Measurements from ENCODE around the gene NXNL1. TPM values are rescaled to one million over a fixed set of nuclear protein-coding genes. Genes with fewer than 3 reads are reported as not detected.

Gene NXNL1
- total and polyA plus RNA-seq, 9 of the 15 experiments (the other 6 are each of a cell fraction or from before 2014, with no cell fraction given), result not detected

GRCh38 chr19:17418710-17419109 is 42.0 kb downstream of the NXNL1 start (continued):
- TF ChIP-seq ADNP (tag; IDR thresholded peaks at IDR 0.05) (no peak; the same call in 1 of the 2 replicates), SRSF7 (optimal IDR thresholded peaks at IDR 0.05; ENCODE audit: low read depth, low read length) (no peak), EHMT2 (IDR thresholded peaks at IDR 0.05) (no peak), ZNF436 (CRISPR knock-in tag; IDR thresholded peaks at IDR 0.05) (no peak), ZNF717 (CRISPR knock-in tag; IDR thresholded peaks at IDR 0.05) (no peak), MTA3 (IDR thresholded peaks at IDR 0.05; ENCODE audit: borderline replicate concordance) (no peak), L3MBTL2 (IDR thresholded peaks at IDR 0.05) (no peak), ZNF212 (CRISPR knock-in tag; IDR thresholded peaks at IDR 0.05) (no peak), TSC22D4 (tag; IDR thresholded peaks at IDR 0.05) (no peak), CTBP1 (IDR thresholded peaks at IDR 0.05; ENCODE audit: borderline replicate concordance) (0 out of 2 replicates have a peak, but pooled peaks have one; percentile 9), FOXJ3 (CRISPR knock-in tag; IDR thresholded peaks at IDR 0.05) (peak; percentile 66; the same call in 1 of the 2 replicates), STAT5B (CRISPR knock-in tag; IDR thresholded peaks at IDR 0.05) (no peak), NR2C1 (IDR thresholded peaks at IDR 0.05) (peak; percentile 47; the same call in 1 of the 2 replicates), NR2C1 (tag; IDR thresholded peaks at IDR 0.05) (peak; percentile 62), MEF2D (tag; conservative IDR thresholded peaks at IDR 0.05; ENCODE audit: low read depth) (no peak), PCBP1 (IDR thresholded peaks at IDR 0.05; ENCODE audit: low read depth, low read length, poor library complexity, severe bottlenecking) (no peak), SMARCE1 (IDR thresholded peaks at IDR 0.05) (no peak), SMARCB1 (IDR thresholded peaks at IDR 0.05; ENCODE audit: insufficient read length, low read depth) (no peak)
- TF ChIP-seq, protein P1, sequence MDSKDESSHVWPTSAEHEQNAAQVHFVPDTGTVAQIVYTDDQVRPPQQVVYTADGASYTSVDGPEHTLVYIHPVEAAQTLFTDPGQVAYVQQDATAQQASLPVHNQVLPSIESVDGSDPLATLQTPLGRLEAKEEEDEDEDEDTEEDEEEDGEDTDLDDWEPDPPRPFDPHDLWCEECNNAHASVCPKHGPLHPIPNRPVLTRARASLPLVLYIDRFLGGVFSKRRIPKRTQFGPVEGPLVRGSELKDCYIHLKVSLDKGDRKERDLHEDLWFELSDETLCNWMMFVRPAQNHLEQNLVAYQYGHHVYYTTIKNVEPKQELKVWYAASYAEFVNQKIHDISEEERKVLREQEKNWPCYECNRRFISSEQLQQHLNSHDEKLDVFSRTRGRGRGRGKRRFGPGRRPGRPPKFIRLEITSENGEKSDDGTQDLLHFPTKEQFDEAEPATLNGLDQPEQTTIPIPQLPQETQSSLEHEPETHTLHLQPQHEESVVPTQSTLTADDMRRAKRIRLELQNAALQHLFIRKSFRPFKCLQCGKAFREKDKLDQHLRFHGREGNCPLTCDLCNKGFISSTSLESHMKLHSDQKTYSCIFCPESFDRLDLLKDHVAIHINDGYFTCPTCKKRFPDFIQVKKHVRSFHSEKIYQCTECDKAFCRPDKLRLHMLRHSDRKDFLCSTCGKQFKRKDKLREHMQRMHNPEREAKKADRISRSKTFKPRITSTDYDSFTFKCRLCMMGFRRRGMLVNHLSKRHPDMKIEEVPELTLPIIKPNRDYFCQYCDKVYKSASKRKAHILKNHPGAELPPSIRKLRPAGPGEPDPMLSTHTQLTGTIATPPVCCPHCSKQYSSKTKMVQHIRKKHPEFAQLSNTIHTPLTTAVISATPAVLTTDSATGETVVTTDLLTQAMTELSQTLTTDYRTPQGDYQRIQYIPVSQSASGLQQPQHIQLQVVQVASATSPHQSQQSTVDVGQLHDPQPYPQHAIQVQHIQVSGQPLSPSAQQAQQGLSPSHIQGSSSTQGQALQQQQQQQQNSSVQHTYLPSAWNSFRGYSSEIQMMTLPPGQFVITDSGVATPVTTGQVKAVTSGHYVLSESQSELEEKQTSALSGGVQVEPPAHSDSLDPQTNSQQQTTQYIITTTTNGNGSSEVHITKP (IDR thresholded peaks at IDR 0.05; ENCODE audit: partially characterized antibody), result no peak
- TF ChIP-seq, protein P2, sequence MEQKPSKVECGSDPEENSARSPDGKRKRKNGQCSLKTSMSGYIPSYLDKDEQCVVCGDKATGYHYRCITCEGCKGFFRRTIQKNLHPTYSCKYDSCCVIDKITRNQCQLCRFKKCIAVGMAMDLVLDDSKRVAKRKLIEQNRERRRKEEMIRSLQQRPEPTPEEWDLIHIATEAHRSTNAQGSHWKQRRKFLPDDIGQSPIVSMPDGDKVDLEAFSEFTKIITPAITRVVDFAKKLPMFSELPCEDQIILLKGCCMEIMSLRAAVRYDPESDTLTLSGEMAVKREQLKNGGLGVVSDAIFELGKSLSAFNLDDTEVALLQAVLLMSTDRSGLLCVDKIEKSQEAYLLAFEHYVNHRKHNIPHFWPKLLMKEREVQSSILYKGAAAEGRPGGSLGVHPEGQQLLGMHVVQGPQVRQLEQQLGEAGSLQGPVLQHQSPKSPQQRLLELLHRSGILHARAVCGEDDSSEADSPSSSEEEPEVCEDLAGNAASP (IDR thresholded peaks at IDR 0.05), result no peak
- TF ChIP-seq, protein P3, sequence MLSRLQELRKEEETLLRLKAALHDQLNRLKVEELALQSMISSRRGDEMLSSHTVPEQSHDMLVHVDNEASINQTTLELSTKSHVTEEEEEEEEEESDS (CRISPR knock-in tag; IDR thresholded peaks at IDR 0.05), result no peak
- TF ChIP-seq, protein P4, sequence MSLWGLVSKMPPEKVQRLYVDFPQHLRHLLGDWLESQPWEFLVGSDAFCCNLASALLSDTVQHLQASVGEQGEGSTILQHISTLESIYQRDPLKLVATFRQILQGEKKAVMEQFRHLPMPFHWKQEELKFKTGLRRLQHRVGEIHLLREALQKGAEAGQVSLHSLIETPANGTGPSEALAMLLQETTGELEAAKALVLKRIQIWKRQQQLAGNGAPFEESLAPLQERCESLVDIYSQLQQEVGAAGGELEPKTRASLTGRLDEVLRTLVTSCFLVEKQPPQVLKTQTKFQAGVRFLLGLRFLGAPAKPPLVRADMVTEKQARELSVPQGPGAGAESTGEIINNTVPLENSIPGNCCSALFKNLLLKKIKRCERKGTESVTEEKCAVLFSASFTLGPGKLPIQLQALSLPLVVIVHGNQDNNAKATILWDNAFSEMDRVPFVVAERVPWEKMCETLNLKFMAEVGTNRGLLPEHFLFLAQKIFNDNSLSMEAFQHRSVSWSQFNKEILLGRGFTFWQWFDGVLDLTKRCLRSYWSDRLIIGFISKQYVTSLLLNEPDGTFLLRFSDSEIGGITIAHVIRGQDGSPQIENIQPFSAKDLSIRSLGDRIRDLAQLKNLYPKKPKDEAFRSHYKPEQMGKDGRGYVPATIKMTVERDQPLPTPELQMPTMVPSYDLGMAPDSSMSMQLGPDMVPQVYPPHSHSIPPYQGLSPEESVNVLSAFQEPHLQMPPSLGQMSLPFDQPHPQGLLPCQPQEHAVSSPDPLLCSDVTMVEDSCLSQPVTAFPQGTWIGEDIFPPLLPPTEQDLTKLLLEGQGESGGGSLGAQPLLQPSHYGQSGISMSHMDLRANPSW (CRISPR knock-in tag; IDR thresholded peaks at IDR 0.05), result no peak
